NCI-H2227 treated with DMSO at 0.1 percent for 48 hours (cell line): ENCODE measurements around the gene MBOAT2.
"Not testable (repeated sequence)": the region's sequence is repeated elsewhere in the genome, so short reads cannot be mapped to it uniquely, and the experiment has no call there.

Source experiments
- DNase-seq: peaks from one replicate; lab custom pipeline; 2025; lab: John Stamatoyannopoulos, UW

The MBOAT2 gene

GRCh38 chr2:8895087-8895912, 108.2 kb downstream of the MBOAT2 start:
- DNase-seq: not testable (repeated sequence)

GRCh38 chr2:8893978-8894820, 109.3 kb downstream of the MBOAT2 start:
- DNase-seq: peak; percentile 83

DNA sequence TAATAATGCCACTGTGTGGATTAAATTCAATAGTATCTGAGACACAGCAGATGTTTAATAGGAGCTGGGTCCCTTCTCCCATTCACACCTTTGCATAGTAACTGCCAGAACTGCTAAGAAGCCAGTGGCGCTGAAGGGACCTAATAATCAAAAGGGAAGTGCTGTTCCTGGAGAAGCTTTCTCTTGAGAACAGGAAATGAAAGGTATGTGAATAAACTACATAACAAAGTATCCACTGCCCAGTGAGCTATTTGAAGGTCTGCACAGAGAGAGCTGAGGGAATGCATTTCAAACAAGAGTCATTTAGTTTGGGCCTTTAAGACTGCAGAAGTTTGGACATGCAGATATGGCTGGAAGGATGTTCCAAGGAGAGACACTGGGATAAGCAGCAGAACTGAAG, 110.0 kb downstream of the MBOAT2 start:
- no peak for DNase-seq

- DNase-seq: no peak
These were observed 111.4 kb downstream of the MBOAT2 start for GRCh38 chr2:8892111-8892510.

DNA sequence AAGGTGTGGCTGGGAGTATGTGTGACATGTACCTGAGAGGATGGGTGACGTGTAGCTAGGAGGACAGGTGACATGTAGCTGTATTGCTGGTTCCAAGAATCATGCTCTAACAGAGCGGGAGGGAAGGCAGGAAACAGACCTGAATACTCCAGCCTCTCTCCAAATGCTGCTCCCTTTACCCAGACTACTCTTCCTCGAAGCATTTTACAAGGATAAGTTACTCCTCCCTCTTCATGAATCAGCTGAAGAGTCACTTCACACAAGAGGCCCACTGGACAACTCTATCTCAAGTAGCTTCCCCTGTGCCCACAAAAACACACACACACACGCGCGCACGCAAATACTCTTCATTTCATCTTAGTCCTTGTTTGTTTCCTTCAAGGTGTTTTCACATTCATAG, 113.5 kb downstream of the MBOAT2 start:
- DNase-seq: no peak

DNA sequence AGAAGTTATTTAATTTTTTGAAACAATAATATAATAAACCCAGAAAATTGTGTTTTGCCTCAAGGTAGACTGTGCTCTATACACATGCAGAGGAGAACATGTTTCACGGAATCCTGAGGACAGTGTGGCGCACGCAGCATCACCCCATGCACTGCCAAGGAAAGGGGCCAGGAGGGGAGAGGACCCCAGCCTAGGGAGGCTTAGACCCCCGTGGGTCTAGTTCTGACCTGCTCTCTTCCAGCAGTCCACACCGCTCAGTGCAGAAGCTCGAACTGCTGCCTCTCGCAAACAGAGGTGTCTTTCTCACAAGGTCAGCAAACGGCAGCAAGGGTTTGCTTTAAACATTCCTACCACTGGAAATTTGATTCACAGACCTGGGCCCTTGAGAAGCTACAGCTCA, 114.5 kb downstream of the MBOAT2 start:
- DNase-seq: no peak

GRCh38 chr2:8886876-8887275, 116.6 kb downstream of the MBOAT2 start:
- DNase-seq: no peak

DNA sequence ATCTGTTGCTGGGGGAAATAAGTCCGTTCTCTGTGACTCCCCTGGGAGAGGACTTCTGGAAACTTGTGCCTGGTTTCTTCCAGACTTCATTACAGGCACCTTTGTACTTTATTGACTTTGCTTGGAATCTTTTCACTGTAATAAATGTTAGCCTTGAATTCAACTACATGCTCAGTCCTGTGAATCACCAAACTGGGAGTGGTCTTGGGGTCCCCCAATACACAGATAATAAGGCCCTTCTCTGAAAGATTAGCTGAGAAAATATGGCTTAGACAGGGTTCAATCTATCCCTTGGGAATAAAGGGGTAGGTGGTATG, 117.3 kb downstream of the MBOAT2 start:
- no peak for DNase-seq

- no peak for DNase-seq
These were observed 117.9 kb downstream of the MBOAT2 start for GRCh38 chr2:8885449-8886201.

DNA sequence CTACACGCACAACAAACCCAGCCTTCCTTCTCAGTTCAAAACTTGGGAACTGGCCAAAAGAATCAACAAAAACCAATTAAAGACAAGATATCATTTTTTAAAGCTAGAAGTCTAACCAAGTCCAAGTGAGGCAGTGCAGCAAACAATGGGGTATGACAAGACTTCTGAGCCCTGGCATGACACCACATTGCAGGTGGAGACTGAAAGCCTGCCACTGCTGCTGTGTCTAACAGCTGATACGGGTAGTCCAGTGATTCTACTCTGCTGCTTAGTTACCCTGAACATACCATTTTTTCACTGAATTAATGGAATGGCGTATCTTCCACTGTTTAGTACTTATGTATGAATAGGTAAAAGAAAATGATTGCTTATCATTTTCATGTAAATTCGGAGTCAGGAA, 118.7 kb downstream of the MBOAT2 start:
- no peak for DNase-seq

DNA sequence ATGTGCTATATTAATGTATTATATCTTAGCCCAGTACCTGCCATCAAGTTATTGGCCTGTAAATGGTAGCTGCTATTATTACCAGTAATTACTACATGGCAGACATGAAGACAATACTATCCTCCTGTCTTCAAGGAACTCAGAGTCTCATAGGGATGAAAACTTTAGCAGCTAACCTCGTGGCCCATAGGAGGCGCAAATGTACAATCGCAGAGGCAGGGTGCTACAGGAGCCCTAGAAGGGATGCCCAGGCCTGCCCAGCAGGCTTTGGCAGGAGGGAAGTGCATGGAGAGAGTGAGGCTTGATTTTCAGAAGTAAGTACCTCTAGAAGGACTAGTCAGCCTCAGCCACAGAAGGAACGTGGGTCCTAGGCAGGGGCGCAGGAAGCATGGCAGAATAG, 121.4 kb downstream of the MBOAT2 start:
- DNase-seq: no peak

DNA sequence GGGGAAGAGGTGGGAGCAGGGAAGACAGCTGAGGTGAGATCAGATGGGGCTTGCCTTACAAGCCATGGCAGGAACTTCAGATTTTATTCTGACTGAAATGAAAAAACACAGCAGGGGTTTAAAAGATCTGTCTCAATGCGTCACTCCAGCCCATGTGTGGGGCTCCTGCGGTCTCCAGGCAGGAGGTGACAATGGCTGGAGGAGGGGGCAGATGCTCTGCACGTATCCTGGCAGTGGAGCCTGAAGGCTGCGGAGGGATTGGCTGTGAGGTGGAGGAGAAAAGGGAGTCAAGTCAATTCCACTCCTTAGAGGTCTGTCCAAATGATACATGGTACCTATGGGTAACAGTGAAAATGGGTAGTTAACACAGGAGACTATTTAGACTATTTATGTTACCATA, 125.6 kb downstream of the MBOAT2 start:
- no peak for DNase-seq

- no peak for DNase-seq
These were observed 126.2 kb downstream of the MBOAT2 start for GRCh38 chr2:8877332-8877731.

- no peak for DNase-seq
These were observed 126.9 kb downstream of the MBOAT2 start for GRCh38 chr2:8876628-8877027.

- DNase-seq: peak; percentile 36
These were observed 130.6 kb downstream of the MBOAT2 start for GRCh38 chr2:8872821-8873432.

DNA sequence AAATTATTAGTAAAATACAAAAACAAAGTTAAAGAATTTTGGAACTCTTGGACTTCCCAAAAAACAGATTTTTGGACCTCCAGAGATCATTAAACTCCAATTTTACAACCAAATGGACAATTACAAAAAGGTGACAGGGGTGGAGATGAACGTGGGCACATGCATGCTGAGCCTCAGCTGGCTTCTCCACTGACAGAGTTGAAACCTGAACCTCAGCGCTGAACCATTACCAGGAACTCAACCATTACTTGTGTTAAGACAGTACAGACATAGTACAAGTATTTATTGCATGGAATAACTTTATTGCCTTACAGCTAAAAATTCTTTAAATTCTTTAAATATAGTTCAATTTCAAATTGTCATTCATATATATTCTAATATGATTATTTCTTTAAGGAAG, 133.0 kb downstream of the MBOAT2 start:
- DNase-seq: no peak

- DNase-seq: no peak
These were observed 136.1 kb downstream of the MBOAT2 start for GRCh38 chr2:8867363-8867762.

DNA sequence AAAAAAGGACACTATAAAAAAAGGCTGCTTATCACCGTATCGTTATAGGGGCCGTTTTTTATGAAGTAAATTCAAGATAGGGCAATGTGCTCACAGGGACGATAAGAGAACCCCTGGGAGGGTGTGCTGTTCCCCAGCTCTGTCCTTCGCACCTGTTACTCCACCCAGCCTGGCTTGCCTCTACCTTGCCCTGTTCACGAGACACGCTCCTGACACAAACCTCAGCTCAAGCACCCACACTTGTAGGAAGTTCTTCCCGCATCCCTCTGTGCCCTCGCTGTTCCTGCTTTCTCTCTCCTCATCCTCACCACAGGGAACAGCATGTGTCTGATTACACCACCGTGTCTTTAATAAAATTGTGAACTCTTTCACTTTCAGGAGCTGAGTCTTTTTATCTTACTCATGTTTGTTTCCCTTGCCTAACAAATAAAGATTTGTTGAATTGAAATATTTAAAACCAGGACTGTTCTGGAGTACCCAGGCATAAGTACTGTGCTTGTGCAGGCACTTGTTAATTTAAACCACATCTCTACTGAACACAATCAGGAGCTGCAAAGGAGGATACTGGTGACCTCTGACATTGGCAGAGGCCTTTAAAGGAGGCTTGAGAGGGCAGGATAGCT, 140.0 kb downstream of the MBOAT2 start:
- no peak for DNase-seq

DNA sequence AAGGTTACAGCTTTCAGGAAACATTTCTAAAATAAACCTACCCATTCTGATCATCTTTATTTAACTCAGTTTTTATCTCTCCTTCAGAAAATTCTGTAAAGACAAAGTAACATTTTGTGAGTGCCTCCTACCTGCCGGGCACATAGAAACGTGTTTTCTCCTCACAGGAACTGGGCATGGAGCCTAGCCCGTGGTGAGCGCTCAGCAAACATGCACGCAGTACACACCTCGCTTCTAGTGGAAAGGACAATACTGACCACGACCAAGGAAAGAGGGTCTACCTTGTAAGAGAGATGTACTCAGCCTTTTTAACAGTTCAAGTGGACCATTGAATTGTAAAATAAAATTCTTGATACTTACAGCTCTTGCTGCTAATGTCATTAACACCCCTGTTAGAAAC, 141.3 kb downstream of the MBOAT2 start:
- no peak for DNase-seq

- no peak for DNase-seq
These were observed 141.7 kb downstream of the MBOAT2 start for GRCh38 chr2:8861797-8862196.

DNA sequence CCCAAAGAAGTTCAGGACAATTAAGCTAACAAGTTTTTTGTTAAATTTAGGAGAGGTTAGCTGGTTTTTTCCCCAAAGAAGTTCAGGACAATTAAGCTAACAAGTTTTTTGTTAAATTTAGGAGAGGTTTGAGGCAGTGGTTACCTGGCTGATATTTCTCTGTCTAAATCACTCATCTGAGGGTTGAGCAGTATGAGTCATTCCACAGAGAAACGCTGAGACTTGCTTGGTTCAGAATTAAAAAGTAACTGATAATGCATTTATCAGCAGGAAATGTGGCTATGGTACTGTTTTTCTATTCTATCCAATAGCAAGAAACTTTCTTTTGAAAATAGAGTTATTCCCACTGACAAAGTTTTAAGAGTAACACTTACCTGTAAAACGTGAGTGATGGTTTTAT, 143.2 kb downstream of the MBOAT2 start:
- DNase-seq: no peak

DNA sequence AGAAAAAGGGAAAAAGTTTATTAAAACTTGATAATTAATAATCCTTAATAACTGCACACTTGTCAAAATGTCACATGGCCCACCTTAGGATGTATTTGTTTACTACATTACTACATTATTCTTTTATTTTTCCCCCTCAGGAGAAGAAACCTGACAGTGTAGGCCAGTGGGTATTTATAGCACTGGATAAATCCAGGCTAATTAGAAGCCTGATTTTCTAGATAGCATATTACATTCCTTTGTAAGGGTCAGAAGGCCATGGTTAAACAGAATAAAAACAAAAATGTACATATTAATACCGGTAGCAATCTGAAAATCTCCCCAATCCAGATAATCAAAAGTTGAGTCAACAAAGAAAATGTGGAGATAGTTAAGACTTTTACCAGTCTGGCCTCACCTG, 144.6 kb downstream of the MBOAT2 start:
- DNase-seq: no peak
